ENCODE measurements around the gene CITED1.

The CITED1 gene

DNA sequence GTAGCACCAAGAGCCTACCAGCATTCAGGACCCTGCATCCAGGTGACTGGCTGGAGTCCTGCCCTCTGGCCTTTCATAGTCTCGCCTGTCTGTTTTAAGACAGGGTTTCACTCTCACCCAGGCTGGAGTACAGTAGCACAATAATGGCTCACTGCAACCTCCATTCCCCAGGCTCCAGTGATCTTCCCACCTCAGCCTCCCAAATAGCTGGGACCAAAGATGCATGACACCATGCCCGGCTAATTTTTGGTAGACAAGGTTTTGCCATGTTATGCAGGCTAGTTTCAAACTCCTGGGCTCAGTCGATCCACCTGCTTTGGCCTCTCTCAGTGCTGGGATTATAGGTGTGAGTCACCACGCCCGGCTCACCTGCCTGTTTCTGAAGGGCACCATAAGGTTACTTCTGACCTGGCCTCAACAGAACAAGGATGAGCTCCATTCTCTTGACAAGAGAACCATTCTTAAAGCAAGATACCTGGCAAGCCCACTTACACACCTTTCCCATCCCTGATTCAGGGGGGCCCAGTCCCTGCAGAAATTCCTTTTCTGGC, 35.3 kb downstream of the CITED1 start:
- no peak for DNase-seq

DNA sequence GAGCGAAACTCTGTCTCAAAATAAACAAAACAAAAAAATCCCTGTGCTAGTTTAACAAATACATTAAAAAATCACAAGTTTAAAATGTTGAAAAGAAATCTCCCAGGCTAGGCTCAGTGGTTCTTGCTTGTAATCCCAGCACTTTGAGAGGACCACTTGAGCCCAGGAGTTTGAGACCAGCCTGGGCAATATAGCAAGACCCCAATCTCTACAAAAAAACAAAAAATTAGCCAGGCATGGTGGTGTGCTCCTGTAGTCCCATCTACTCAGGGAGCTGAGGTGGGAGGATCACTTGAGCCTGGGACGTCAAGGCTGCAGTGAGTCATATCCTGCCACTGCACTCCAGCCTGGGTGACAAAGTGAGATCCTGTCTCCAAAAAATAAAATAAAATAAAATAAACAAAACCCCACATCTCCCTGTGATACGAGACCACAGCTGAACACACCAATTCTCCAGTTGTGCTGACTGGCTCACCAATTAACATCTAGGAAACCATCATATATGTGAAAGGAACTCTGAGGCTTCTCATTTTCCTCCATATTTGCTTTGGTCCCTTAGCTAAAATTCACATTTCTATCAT, 36.0 kb downstream of the CITED1 start:
- DNase-seq = peak; percentile 79

DNA sequence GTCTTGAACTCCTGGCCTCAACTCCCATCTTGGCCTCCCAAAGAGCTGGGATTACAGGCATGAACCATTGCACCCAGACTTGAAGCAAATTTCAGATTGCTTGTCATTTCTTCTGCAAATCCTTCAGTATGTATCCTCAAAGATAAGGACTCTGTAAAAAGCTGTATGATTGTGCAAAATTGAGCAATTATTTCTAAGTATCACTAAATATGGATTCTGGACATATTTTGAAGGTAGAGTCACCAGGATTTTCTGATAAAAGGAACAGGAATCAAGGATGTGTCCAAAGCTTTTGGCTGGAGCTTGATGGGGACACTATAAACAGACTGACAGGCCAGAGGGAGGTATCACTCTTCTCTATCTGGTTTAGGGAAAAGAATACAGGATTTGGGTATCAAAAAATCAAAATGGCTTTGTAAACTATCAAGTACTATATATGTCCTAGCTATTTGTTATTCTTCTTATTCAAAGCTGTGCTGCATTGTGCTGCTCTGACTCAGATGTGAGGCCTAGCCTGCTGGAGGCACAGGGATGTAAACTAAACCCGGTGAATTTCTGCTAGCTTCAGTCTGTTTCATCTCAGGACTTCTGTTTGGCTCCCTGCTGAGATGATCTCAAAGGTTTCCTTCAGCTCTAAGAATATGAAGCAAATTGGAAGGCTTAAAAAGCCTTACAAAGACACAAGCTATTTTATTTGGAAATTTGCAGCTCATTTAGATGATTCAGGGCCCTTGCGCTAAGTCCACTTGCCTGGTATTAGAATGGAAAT, 36.9 kb downstream of the CITED1 start:
- DNase-seq = peak; percentile 81

DNA sequence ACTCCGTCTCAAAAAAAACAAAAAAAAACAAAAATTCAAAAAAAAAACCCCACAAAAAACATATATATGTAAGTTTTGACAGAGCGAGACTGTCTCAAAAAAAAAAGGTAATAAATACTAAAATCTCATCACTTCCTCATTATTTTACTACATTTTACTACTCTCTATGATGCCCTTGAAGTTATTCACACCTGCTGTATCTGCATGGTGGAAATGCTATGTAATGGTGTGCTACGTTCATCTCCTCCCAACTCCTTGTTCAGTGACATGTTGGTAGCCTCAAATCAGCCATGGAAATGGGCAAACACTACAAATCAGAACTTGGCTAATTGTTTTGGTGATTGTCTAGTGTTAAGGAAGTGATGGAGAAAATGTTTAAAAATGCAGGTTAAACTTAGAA, 40.5 kb downstream of the CITED1 start:
- no peak for DNase-seq

DNA sequence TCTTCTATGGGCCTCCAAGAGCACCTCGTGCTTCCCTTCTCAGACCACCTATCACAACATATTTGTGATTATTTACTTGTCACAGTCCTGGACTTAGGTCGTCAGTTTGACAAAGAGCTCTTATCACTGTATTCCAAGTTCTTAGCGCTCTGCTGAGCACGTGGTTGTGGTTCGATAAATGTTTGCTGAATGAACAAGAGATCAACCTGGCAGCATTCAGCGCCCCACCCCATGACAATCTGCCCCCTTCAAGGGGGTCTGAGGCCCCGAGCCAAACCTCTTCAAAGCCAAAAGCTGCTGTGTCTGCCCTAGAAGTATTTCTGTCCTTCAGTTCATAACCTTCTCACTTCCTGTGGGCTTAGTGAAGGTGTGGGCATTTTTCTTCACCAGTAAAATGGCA, 43.6 kb downstream of the CITED1 start:
- no peak for DNase-seq

DNA sequence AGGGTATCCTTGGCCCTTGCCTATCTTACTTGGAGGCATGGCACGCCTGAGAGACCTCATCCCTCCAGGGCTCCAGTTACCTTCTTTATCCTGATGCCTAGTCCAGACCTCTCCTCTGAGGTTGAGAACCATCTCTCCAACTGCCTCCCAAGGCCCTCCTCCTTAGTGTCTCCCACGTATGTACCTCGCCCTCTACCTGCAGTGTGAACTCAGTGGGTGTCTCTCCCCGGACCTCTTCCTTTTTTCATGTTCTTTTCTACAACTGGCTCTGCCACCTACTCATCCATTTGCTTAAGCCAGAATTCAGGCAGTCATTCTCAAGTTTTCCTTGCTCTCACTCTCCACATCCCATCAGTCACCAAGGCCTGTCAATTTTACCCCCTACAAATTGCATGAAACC, 45.3 kb downstream of the CITED1 start:
- DNase-seq = no peak

DNA sequence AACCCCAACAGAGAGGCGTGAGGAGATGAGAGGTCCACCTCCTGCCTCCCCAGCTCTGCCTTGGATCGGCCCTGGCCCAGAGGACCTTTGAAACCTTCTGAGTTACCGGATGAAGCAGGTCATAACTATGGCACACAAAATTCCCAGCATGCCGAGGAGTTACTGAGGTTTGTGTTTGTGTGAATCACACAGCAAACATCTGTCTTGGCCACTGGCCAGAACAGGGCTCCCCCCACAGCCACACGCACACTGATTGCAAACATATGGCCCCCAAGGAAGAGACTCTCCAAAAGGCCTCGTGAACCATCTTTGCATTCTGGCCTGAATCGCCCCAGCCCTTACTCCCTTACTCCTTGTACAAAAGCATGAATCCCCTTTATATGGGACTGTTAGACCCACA, 47.5 kb downstream of the CITED1 start:
- DNase-seq = peak; percentile 83

DNA sequence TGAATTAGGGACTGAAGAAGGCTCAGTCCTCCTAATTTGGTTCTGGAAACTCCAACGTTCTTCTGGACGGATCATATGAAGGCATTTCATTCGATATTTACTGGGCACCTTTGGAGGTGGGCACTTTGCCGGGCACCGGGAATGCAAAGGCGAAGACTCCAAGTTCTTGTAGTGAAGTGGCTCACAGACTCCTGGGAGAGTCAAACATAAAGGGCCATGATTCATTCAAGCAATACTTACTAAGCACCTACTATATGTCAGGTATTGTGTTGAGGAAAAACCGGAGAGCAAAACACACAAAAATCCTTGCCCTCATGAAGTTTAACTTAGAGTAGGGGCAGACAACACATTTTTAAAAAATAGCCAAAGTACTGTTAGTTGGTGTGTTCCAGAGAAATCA, 49.9 kb downstream of the CITED1 start:
- DNase-seq = no peak

DNA sequence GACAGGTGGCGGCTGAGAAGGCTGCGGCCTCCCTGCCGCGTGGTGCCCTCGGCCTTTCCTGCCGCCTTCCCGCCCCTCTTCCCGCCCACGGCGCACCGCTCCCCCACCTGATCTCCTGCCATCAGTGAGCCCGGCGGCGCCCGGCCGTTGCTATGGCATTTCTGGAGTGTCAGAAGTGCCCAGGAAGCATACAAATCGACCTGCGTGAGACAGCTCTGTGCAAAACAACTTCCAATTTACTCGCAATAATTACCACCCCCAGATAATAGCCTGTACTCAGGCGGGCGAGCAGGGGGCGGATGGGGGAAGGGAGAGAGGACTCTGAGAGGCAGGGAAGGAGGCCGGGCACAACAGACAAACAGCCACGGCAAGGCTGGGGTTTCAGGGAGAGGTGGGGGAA, 50.3 kb downstream of the CITED1 start:
- DNase-seq = no peak

DNA sequence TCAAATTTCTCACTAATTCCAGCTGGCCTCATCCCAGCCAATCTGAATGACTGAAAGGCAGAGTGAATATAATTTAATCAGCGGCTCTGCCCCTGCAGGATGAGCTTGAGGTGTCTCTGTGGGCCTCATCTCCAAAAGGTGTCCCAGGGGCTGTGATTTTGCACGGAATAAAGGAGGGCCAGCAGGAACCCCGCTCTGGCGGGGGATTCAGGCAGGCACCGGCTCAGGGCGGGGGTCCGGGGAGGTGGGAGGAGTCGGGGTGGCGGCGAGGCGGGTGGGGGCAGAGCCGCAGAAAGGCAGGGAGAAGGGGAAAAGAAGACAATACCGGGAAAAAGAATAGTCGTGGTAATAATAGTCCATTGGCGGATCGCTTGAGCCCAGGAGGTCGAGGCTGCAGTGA, 50.9 kb downstream of the CITED1 start:
- DNase-seq = no peak

DNA sequence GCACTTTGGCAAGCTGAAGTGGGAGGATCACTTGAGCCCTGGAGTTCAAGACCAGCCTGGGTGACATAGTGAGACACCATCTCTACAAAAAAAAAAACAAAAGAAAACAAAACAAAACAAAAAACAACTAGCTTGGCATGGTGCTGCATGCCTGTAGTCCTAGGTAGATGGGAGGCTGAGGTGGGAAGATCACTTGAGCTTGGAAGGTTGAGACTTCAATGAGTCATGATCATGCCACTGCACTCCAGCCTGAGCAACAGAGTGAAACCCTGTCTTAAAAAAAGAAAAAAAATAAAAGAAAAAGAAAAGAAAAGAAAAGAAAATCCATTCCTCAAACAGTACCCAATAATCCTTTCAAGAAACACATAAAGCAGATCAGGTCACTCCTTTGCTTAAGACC, 52.0 kb downstream of the CITED1 start:
- no peak for DNase-seq

All from fibroblast of skin of back (primary cell).